Fibroblast of lung (primary cell): ENCODE results near the gene PRKAR1B.

Experiments
- EZH2 ChIP-seq: IDR thresholded peaks from 2 replicates; pipeline ENCODE4 v1.5.1; 2012; ENCODE audit warnings: low read length, control low read depth, mild to moderate bottlenecking; ENCODE audit errors: missing control alignments
- TF ChIP-seq, protein P1 (sequence below), 2 donors: IDR thresholded peaks in 1 of 2; conservative IDR thresholded peaks in 1 of 2; 1 replicate in 1 of 2; 2 replicates in 1 of 2; pipeline ENCODE4 v1.5.1; 2011 to 2012; ENCODE audit warnings: low read length in 2 of 2, control low read depth in 1 of 2, inconsistent platforms in 1 of 2, low read depth in 1 of 2, mild to moderate bottlenecking in 1 of 2

DNA sequence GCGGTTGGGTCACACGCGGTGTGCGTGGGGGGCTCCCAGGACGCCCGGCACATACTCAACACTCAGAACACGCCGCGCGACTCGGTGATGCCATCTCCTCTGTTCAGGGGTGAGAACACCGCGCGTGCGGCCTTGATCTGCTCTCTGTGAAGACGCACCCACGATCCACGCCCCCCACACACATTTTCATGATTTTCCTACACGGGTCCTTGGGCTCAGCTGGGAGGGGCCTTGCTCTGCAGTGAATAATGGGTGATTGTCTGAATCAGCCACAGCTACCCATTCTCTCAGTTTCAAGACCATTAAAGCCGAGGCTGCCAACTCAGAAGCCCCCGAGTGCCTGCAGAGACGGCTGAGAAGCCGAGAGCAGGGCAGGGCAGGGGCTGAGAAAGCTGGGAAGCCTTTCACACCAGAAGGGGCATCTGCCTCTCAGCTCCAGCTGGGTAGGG, 153.1 kb downstream of the PRKAR1B start:
- TF ChIP-seq, protein P1, sequence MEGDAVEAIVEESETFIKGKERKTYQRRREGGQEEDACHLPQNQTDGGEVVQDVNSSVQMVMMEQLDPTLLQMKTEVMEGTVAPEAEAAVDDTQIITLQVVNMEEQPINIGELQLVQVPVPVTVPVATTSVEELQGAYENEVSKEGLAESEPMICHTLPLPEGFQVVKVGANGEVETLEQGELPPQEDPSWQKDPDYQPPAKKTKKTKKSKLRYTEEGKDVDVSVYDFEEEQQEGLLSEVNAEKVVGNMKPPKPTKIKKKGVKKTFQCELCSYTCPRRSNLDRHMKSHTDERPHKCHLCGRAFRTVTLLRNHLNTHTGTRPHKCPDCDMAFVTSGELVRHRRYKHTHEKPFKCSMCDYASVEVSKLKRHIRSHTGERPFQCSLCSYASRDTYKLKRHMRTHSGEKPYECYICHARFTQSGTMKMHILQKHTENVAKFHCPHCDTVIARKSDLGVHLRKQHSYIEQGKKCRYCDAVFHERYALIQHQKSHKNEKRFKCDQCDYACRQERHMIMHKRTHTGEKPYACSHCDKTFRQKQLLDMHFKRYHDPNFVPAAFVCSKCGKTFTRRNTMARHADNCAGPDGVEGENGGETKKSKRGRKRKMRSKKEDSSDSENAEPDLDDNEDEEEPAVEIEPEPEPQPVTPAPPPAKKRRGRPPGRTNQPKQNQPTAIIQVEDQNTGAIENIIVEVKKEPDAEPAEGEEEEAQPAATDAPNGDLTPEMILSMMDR (conservative IDR thresholded peaks at IDR 0.05 in 1 of 2, IDR thresholded peaks at IDR 0.05 in 1 of 2; ENCODE audit: low read depth in 1 of 2, low read length in 2 of 2), result no peak
- TF ChIP-seq EZH2, result no peak
